K562 (cell line): Measurements from ENCODE around the gene MFSD6L. TPM values are rescaled to one million over a fixed set of nuclear protein-coding genes. Genes with fewer than 3 reads are reported as not detected.

ENCODE experiments used
- ATAC-seq: fragments of 200-7000 bp; cut with Tn5 transposase; 3 replicates; pipeline ENCODE4 v1.9.1; 2020; ENCODE audit warnings: moderate library complexity
- BruUV-seq: library from RNA; stranded (reverse); fragments of 400-500 nt; replicated peaks from 2 replicates; lab custom pipeline; 2021; lab: Mats Ljungman, UMichigan
- CTCF ChIA-PET: fragments of 300-600 bp; formaldehyde crosslinking; extraction: SDS; loops from one replicate; lab custom pipeline; 2021; ENCODE audit warnings: low intra/inter-chr PET ratio; lab: Yijun Ruan, JAX
- POLR2A ChIA-PET: fragments of 300-600, 350-650 bp; sonication (Branson Sonifier 250); formaldehyde crosslinking; extraction: SDS; loops from one replicate; lab custom pipeline; 2021; ENCODE audit warnings: antibody characterized with exemption, inconsistent platforms; lab: Yijun Ruan, JAX
- DNase-seq, 4 experiments: peaks; one replicate each; pipeline versions ENCODE4 v3.0.0 to v3.0.0-alpha.2; 2011 to 2018; ENCODE audit warnings: low spot score in 3 of 4, mixed read lengths in 3 of 4; ENCODE audit errors: extremely low read depth in 1 of 4
- FAIRE-seq: peaks from 2 replicates; lab custom pipeline; 2011; peaks lifted over from hg19 to GRCh38; lab: Jason Lieb, UNC
- H2AFZ ChIP-seq: 2 replicates; pipeline ENCODE4 v1.6.0; 2011; ENCODE audit warnings: low read depth, low read length, control low read depth, inconsistent platforms
- H3K27ac ChIP-seq: fragments of 200-600 bp; 3 replicates; pipeline ENCODE4 v1.8.0; 2011; ENCODE audit warnings: low read depth, mild to moderate bottlenecking, control low read depth, inconsistent platforms, low read length, moderate library complexity, mixed read lengths; ENCODE audit errors: extremely low read depth
- H3K27me3 ChIP-seq, 2 experiments: fragments of 300-600 bp in 1 of 2; 2 replicates in 1 of 2; 3 replicates in 1 of 2; pipeline versions ENCODE4 v1.6.0 to v1.8.0; 2011; ENCODE audit warnings: inconsistent platforms in 2 of 2, low read length in 2 of 2, mild to moderate bottlenecking in 1 of 2, mixed read lengths in 1 of 2, moderate library complexity in 1 of 2; ENCODE audit not compliant: control insufficient read depth in 2 of 2, insufficient read depth in 2 of 2
- H3K36me3 ChIP-seq: fragments of 300-600 bp; 3 replicates; pipeline ENCODE4 v1.8.0; 2011; ENCODE audit warnings: mild to moderate bottlenecking, low read length, inconsistent platforms; ENCODE audit not compliant: control insufficient read depth, insufficient read depth
- H3K4me1 ChIP-seq, 2 experiments: fragments of 200-600 bp in 1 of 2; replicated peaks in 1 of 2; 2 replicates in 1 of 2; 3 replicates in 1 of 2; pipeline versions ENCODE4 v1.5.1 to v1.8.0; 2011; ENCODE audit warnings: inconsistent platforms in 2 of 2, low read length in 2 of 2, mild to moderate bottlenecking in 1 of 2, mixed read lengths in 1 of 2, moderate library complexity in 1 of 2; ENCODE audit not compliant: control insufficient read depth in 2 of 2, insufficient read depth in 2 of 2
- H3K4me2 ChIP-seq: 2 replicates; pipeline ENCODE4 v1.6.1; 2011; ENCODE audit warnings: low read length, control low read depth, inconsistent platforms, mixed read lengths; ENCODE audit not compliant: insufficient read depth
- H3K4me3 ChIP-seq: fragments of 200-600 bp; sonication (generic), shearing (Covaris generic); 2 replicates; pipeline ENCODE4 v1.5.1; 2016; ENCODE audit warnings: control low read depth, inconsistent platforms
- H3K79me2 ChIP-seq: fragments of 200-600 bp; 3 replicates; pipeline ENCODE4 v1.8.0; 2011; ENCODE audit warnings: low read length, inconsistent platforms; ENCODE audit not compliant: control insufficient read depth, insufficient read depth
- H3K9ac ChIP-seq, 2 experiments: 2 replicates each; pipeline versions ENCODE4 v1.6.0 to v1.6.1; 2011; ENCODE audit warnings: low read depth in 2 of 2, low read length in 2 of 2, control low read depth in 1 of 2, inconsistent platforms in 1 of 2, mild to moderate bottlenecking in 1 of 2, mixed read lengths in 1 of 2; ENCODE audit not compliant: insufficient read depth in 1 of 2
- H3K9me1 ChIP-seq: one replicate; pipeline ENCODE4 v1.6.0; 2011; ENCODE audit warnings: inconsistent platforms, mild to moderate bottlenecking, low read length, moderate library complexity; ENCODE audit not compliant: control insufficient read depth, insufficient read depth
- H3K9me3 ChIP-seq: replicated peaks from 2 replicates; pipeline ENCODE4 v1.5.1; 2011; ENCODE audit warnings: low read depth, low read length, inconsistent platforms; ENCODE audit not compliant: control insufficient read depth, insufficient read depth
- H4K20me1 ChIP-seq: replicated peaks from 2 replicates; pipeline ENCODE4 v1.6.1; 2011; ENCODE audit warnings: low read length, inconsistent platforms, mixed read lengths; ENCODE audit not compliant: control insufficient read depth, insufficient read depth
- ATF2 ChIP-seq: sonication (generic); formaldehyde crosslinking; IDR thresholded peaks from 2 replicates; pipeline ENCODE4 v1.8.1; 2022; ENCODE audit warnings: missing genetic modification reagents
- CTCF ChIP-seq, 3 experiments: IDR thresholded peaks in 2 of 3; conservative IDR thresholded peaks in 1 of 3; 2 replicates each; pipeline ENCODE4 v1.5.1; 2011 to 2012; ENCODE audit warnings: low read length in 3 of 3, mild to moderate bottlenecking in 3 of 3, control low read depth in 2 of 3, improper control_type of control experiment in 1 of 3, inconsistent platforms in 1 of 3, low read depth in 1 of 3, mixed read lengths in 1 of 3, moderate library complexity in 1 of 3; ENCODE audit not compliant: insufficient read depth in 2 of 3
- HIVEP1 ChIP-seq: fragments of 250-450 bp; sonication (Bioruptor Pico); IDR thresholded peaks from 2 replicates; pipeline ENCODE4 v1.4.0; 2020; ENCODE audit warnings: mild to moderate bottlenecking
- RAD21 ChIP-seq, 2 experiments: fragments of 250-450 bp in 1 of 2; fragments of 450-650 bp in 1 of 2; sonication (Bioruptor Pico) in 1 of 2; formaldehyde crosslinking in 1 of 2; IDR thresholded peaks in 1 of 2; conservative IDR thresholded peaks in 1 of 2; 2 replicates each; pipeline versions ENCODE4 v1.4.0 to v1.8.0; 2020 to 2022; ENCODE audit warnings: mild to moderate bottlenecking in 2 of 2, moderate library complexity in 1 of 2
- RERE ChIP-seq: sonication (generic); formaldehyde crosslinking; IDR thresholded peaks from 2 replicates; pipeline ENCODE4 v1.8.0; 2023; ENCODE audit warnings: missing genetic modification reagents, mild to moderate bottlenecking, borderline replicate concordance
- SRSF1 ChIP-seq: fragments of 200-400 bp; formaldehyde crosslinking; IDR thresholded peaks from 2 replicates; pipeline ENCODE4 v1.6.1; 2017; ENCODE audit warnings: mild to moderate bottlenecking, low read depth, low read length, moderate library complexity
- WGBS: fragments of 100-300 bp; shearing (Covaris generic); methylation state at CpG from one replicate; pipeline ENCODE4 v1.1.6; 2016; ENCODE audit warnings: low coverage, mixed read lengths; ENCODE audit not compliant: insufficient coverage; ENCODE audit errors: missing lambda C conversion rate; 5-methylcytosine and 5-hydroxymethylcytosine counted together
- in situ Hi-C: fragments of 300-500 bp; cut with MboI; formaldehyde crosslinking; loops from 4 replicates; pipeline ENCODE4 v1.15.0; 2018; ENCODE audit warnings: inconsistent platforms, mixed read lengths
- intact Hi-C: fragments of 100-400 bp; cut with micrococcal nuclease; formaldehyde crosslinking; loops from 2 replicates; pipeline ENCODE4 v1.14.2; 2022
- polyA plus RNA-seq, 8 experiments: library from polyadenylated mRNA; depleted of rRNA in 4 of 8; stranded (reverse) in 5 of 8; unstranded in 3 of 8; fragments of >200 nt; fragmentation: Nextera tagmentation in 2 of 8; fragmentation: Illumina TruSeq in 1 of 8; extraction: Ambion mirVana in 2 of 8; extraction: Trizol in 1 of 8; gene quantifications; 2 replicates each; pipeline versions ENCODE4 v1.2.1 to v1.2.3, GENCODE V29; 2011 to 2014; ENCODE audit warnings: inconsistent platforms in 1 of 8, missing spikeins in 1 of 8
- total RNA-seq, 7 experiments: library from RNA; depleted of rRNA in 6 of 7; stranded (reverse); fragments of >200 nt in 6 of 7; fragmentation: Illumina TruSeq in 2 of 7; extraction: Trizol in 2 of 7; gene quantifications; 2 replicates each; pipeline versions ENCODE4 v1.2.1 to v1.2.3, GENCODE V29; 2011 to 2021; ENCODE audit warnings: low replicate concordance in 1 of 7

MFSD6L gene
- total and polyA plus RNA-seq, 9 of the 15 experiments (the other 6 are each of a cell fraction or from before 2014, with no cell fraction given) = not detected

- no TSS peak for BruUV-seq
- H4K20me1 ChIP-seq = no peaks in the 10 kb centered on the region
- DNase-seq = no peak
- WGBS = 4% methylated on average over 14 of the region's 19 CpGs
- POLR2A ChIA-PET = interaction anchor here (0.7 kb wide), 1 partner anchor 29 kb away, joined by 3 read pairs; no protein-coding TSS in a partner anchor
- H3K4me1 ChIP-seq = peaks cover 0 to 7% of the 10 kb centered on the region in 2 experiments; a peak in 2 of 5 replicates
- no peak for FAIRE-seq
- no peak overlapping the region for H2AFZ ChIP-seq
- intact Hi-C loops = no loop called here
- peaks cover 0 to 17% of the 10 kb centered on the region in 2 experiments; a peak in 1 of 5 replicates for H3K27me3 ChIP-seq
- H3K4me2 ChIP-seq = no peak overlapping the region
- no peaks in the 10 kb centered on the region for H3K36me3 ChIP-seq
- no peak overlapping the region for H3K27ac ChIP-seq
- in situ Hi-C loops = no loop called here
- H3K9me3 ChIP-seq = no peaks in the 10 kb centered on the region
- no peak for ATAC-seq
- H3K4me3 ChIP-seq = no peak overlapping the region
- CTCF ChIA-PET = no interaction called here
- H3K79me2 ChIP-seq = no peaks in the 10 kb centered on the region
- H3K9me1 ChIP-seq = no peaks in the 10 kb centered on the region
- no peak overlapping the region for H3K9ac ChIP-seq
- TF ChIP-seq HIVEP1 (CRISPR knock-in tag) (no peak), ATF2 (CRISPR knock-in tag) (no peak), SRSF1 (no peak), RERE (CRISPR knock-in tag) (no peak), CTCF (IDR thresholded peaks at IDR 0.05 in 2 of 3, conservative IDR thresholded peaks at IDR 0.05 in 1 of 3; ENCODE audit: insufficient read depth in 2 of 3, low read depth in 1 of 3, low read length in 3 of 3) (peak; percentile 23 to 34 (median 23); a peak in 2 of 6 replicates), RAD21 (CRISPR knock-in tag; conservative IDR thresholded peaks at IDR 0.05 in 1 of 2, IDR thresholded peaks at IDR 0.05 in 1 of 2) (peak; percentile 21 to 29; a peak in 1 of 4 replicates)
Observed at GRCh38 chr17:8803531-8804420, 4.6 kb upstream of the MFSD6L start.
